HepG2 (cell line): ENCODE measurements around the gene MRE11. TPM values are rescaled to one million over a fixed set of nuclear protein-coding genes. Genes with fewer than 3 reads are reported as not detected.

ENCODE experiments used
- ATAC-seq: fragments of 200-7000 bp; cut with Tn5 transposase; 3 replicates; pipeline ENCODE4 v1.9.1; 2020; ENCODE audit warnings: mild to moderate bottlenecking, moderate library complexity
- BruUV-seq: library from RNA; stranded (reverse); fragments of 400-500 nt; replicated peaks from 2 replicates; lab custom pipeline; 2021; lab: Mats Ljungman, UMichigan
- CTCF ChIA-PET: fragments of 300-600 bp; formaldehyde crosslinking; extraction: SDS; loops from one replicate; lab custom pipeline; 2021; ENCODE audit warnings: low total read pairs, inconsistent platforms, low intra/inter-chr PET ratio; lab: Yijun Ruan, JAX
- POLR2A ChIA-PET: fragments of 350-600 bp; sonication (Branson Sonifier 250); formaldehyde crosslinking; loops from one replicate; lab custom pipeline; 2020; ENCODE audit warnings: antibody characterized with exemption, inconsistent platforms; lab: Yijun Ruan, JAX
- DNase-seq: peaks from one replicate; pipeline ENCODE4 v3.0.0-alpha.2; 2015; ENCODE audit warnings: low spot score
- FAIRE-seq: peaks from 3 replicates; lab custom pipeline; 2011; peaks lifted over from hg19 to GRCh38; lab: Jason Lieb, UNC
- H2AFZ ChIP-seq: one replicate; pipeline ENCODE4 v1.6.1; 2011; ENCODE audit warnings: low read length, inconsistent platforms
- H3K27ac ChIP-seq: fragments of 300-600 bp; 3 replicates; pipeline ENCODE4 v1.8.0; 2011; ENCODE audit warnings: mixed run types, mild to moderate bottlenecking, mixed read lengths, low read length, inconsistent platforms; ENCODE audit not compliant: insufficient read depth; ENCODE audit errors: extremely low read length
- H3K27me3 ChIP-seq, 2 experiments: fragments of 200-600 bp in 1 of 2; 2 replicates in 1 of 2; 3 replicates in 1 of 2; pipeline versions ENCODE4 v1.6.0 to v1.8.0; 2011; ENCODE audit warnings: low read length in 2 of 2, mild to moderate bottlenecking in 2 of 2, moderate library complexity in 2 of 2, inconsistent platforms in 1 of 2; ENCODE audit not compliant: insufficient read depth in 2 of 2, control insufficient read depth in 1 of 2
- H3K36me3 ChIP-seq, 2 experiments: fragments of 200-600 bp in 1 of 2; replicated peaks in 1 of 2; 2 replicates in 1 of 2; 3 replicates in 1 of 2; pipeline versions ENCODE4 v1.5.1 to v1.8.0; 2011; ENCODE audit warnings: low read length in 2 of 2, inconsistent platforms in 1 of 2; ENCODE audit not compliant: insufficient read depth in 2 of 2, control insufficient read depth in 1 of 2
- H3K4me1 ChIP-seq: 2 replicates; pipeline ENCODE4 v1.5.1; 2012; ENCODE audit warnings: low read length, inconsistent platforms; ENCODE audit not compliant: insufficient read depth
- H3K4me2 ChIP-seq: 2 replicates; pipeline ENCODE4 v1.6.0; 2011; ENCODE audit warnings: low read depth, low read length, inconsistent platforms
- H3K4me3 ChIP-seq, 3 experiments: fragments of 200-600 bp in 1 of 3; sonication (generic), shearing (Covaris generic) in 1 of 3; replicated peaks in 1 of 3; 2 replicates each; pipeline ENCODE4 v1.5.1; 2011 to 2016; ENCODE audit warnings: low read length in 3 of 3, inconsistent platforms in 2 of 3, low read depth in 2 of 3, mild to moderate bottlenecking in 2 of 3, control low read depth in 1 of 3, mixed read lengths in 1 of 3; ENCODE audit not compliant: insufficient read depth in 1 of 3
- H3K79me2 ChIP-seq: one replicate; pipeline ENCODE4 v1.6.1; 2011; ENCODE audit warnings: low read length, inconsistent platforms; ENCODE audit not compliant: insufficient read depth
- H3K9ac ChIP-seq: 2 replicates; pipeline ENCODE4 v1.6.0; 2011; ENCODE audit warnings: mild to moderate bottlenecking, low read depth, low read length, inconsistent platforms; ENCODE audit not compliant: insufficient read depth
- H3K9me3 ChIP-seq: 2 replicates; pipeline ENCODE4 v1.5.1; 2012; ENCODE audit warnings: mild to moderate bottlenecking, low read length
- H4K20me1 ChIP-seq: 2 replicates; pipeline ENCODE4 v1.6.0; 2011; ENCODE audit warnings: inconsistent platforms, mild to moderate bottlenecking, low read length, moderate library complexity; ENCODE audit not compliant: insufficient read depth
- ATF4 ChIP-seq, 2 experiments: fragments of 450-650 bp in 1 of 2; sonication (generic) in 1 of 2; formaldehyde crosslinking; IDR thresholded peaks; 2 replicates each; pipeline versions ENCODE4 v1.5.0 to v1.8.0; 2020 to 2022; ENCODE audit warnings: mild to moderate bottlenecking in 1 of 2, missing genetic modification reagents in 1 of 2
- CREB1 ChIP-seq, 2 experiments: fragments of 450-650 bp in 1 of 2; IDR thresholded peaks; 2 replicates each; pipeline ENCODE4 v1.6.1; 2016 to 2017; ENCODE audit warnings: control low read depth in 1 of 2, mild to moderate bottlenecking in 1 of 2, missing compliant biosample characterization in 1 of 2, missing genetic modification characterization in 1 of 2
- GATAD2A ChIP-seq: IDR thresholded peaks from 2 replicates; pipeline ENCODE4 v1.6.1; 2016
- HMG20A ChIP-seq: IDR thresholded peaks from 2 replicates; pipeline ENCODE4 v1.6.1; 2016; ENCODE audit warnings: borderline replicate concordance
- MED13 ChIP-seq: sonication (generic); formaldehyde crosslinking; IDR thresholded peaks from 2 replicates; pipeline ENCODE4 v1.5.0; 2020; ENCODE audit warnings: missing genetic modification reagents
- SAP130 ChIP-seq: IDR thresholded peaks from 2 replicates; pipeline ENCODE4 v1.6.1; 2016; ENCODE audit warnings: low read depth
- SOX13 ChIP-seq, 3 experiments: fragments of 450-650 bp in 1 of 3; sonication (generic) in 1 of 3; formaldehyde crosslinking in 1 of 3; IDR thresholded peaks in 2 of 3; conservative IDR thresholded peaks in 1 of 3; 2 replicates each; pipeline versions ENCODE4 v1.5.0 to v1.6.1; 2016 to 2020; ENCODE audit warnings: antibody characterized with exemption in 1 of 3, mild to moderate bottlenecking in 1 of 3, missing compliant biosample characterization in 1 of 3, missing genetic modification reagents in 1 of 3, moderate library complexity in 1 of 3
- TFE3 ChIP-seq: IDR thresholded peaks from 2 replicates; pipeline ENCODE4 v1.6.1; 2016
- ZBTB38 ChIP-seq: sonication (generic); formaldehyde crosslinking; IDR thresholded peaks from 2 replicates; pipeline ENCODE4 v1.5.1; 2020; ENCODE audit warnings: mild to moderate bottlenecking, missing genetic modification reagents
- ZMYM3 ChIP-seq: sonication (generic); formaldehyde crosslinking; IDR thresholded peaks from 2 replicates; pipeline ENCODE4 v1.5.1; 2020; ENCODE audit warnings: mild to moderate bottlenecking, missing genetic modification reagents
- ZNF547 ChIP-seq: sonication (generic); formaldehyde crosslinking; IDR thresholded peaks from 2 replicates; pipeline ENCODE4 v1.5.1; 2020; ENCODE audit warnings: mild to moderate bottlenecking, missing genetic modification reagents
- ZNF567 ChIP-seq: sonication (generic); formaldehyde crosslinking; IDR thresholded peaks from 2 replicates; pipeline ENCODE4 v1.8.1; 2023; ENCODE audit warnings: mild to moderate bottlenecking, missing genetic modification reagents, borderline replicate concordance
- ZNF574 ChIP-seq: sonication (generic); formaldehyde crosslinking; IDR thresholded peaks from 2 replicates; pipeline ENCODE4 v1.4.0; 2020; ENCODE audit warnings: missing genetic modification reagents
- ZNF678 ChIP-seq: sonication (generic); formaldehyde crosslinking; IDR thresholded peaks from 2 replicates; pipeline ENCODE4 v1.4.0; 2020; ENCODE audit warnings: mild to moderate bottlenecking, missing genetic modification reagents
- ZNF724P ChIP-seq: sonication (generic); formaldehyde crosslinking; IDR thresholded peaks from 2 replicates; pipeline ENCODE4 v1.8.0; 2022; ENCODE audit warnings: missing genetic modification reagents, borderline replicate concordance
- ZNF768 ChIP-seq: sonication (generic); formaldehyde crosslinking; IDR thresholded peaks from 2 replicates; pipeline ENCODE4 v1.4.0; 2020; ENCODE audit warnings: missing genetic modification reagents
- ZUFSP ChIP-seq: sonication (generic); formaldehyde crosslinking; IDR thresholded peaks from 2 replicates; pipeline ENCODE4 v1.9.0; 2021; ENCODE audit warnings: missing genetic modification reagents, mild to moderate bottlenecking, borderline replicate concordance
- WGBS: methylation state at CpG from one replicate; pipeline ENCODE4 v1.1.6; 2017; ENCODE audit warnings: low lambda C conversion rate; 5-methylcytosine and 5-hydroxymethylcytosine counted together
- in situ Hi-C: cut with HindIII; loops from 2 replicates; pipeline ENCODE4 v1.10.0; 2017; ENCODE audit warnings: low pct_unique_long_range_greater_than_20kb; ENCODE audit not compliant: extremely low pct_ligation_motif_present
- intact Hi-C: fragments of 100-400 bp; cut with micrococcal nuclease; formaldehyde crosslinking; loops from one replicate; pipeline ENCODE4 v1.10.0; 2022; ENCODE audit not compliant: unreplicated experiment
- polyA plus RNA-seq, 8 experiments: library from polyadenylated mRNA; depleted of rRNA in 3 of 8; stranded (reverse) in 7 of 8; unstranded in 1 of 8; fragments of >200 nt; fragmentation: Illumina TruSeq in 4 of 8; extraction: Trizol in 4 of 8; gene quantifications; 2 replicates each; pipeline versions ENCODE4 v1.2.1 to v1.2.3, GENCODE V29; 2011 to 2016; ENCODE audit warnings: low read depth in 4 of 8, missing spikeins in 1 of 8, mixed read lengths in 1 of 8; ENCODE audit not compliant: insufficient read depth in 1 of 8
- total RNA-seq, 5 experiments: library from RNA; depleted of rRNA; stranded (reverse); fragments of >200 nt; fragmentation: Illumina TruSeq; extraction: Trizol; gene quantifications; 2 replicates each; pipeline ENCODE4 v1.2.3, GENCODE V29; 2016; ENCODE audit warnings: low read depth in 1 of 5

The MRE11 gene
- total and polyA plus RNA-seq, 2 of the 13 experiments (the other 11 are each of a cell fraction or from before 2014, with no cell fraction given) = 7.2 to 37.3 TPM

- TF ChIP-seq ZUFSP (CRISPR knock-in tag) (no peak), ZBTB38 (CRISPR knock-in tag) (no peak), ZMYM3 (CRISPR knock-in tag) (no peak), ZNF567 (no peak), ZNF574 (CRISPR knock-in tag) (no peak), MED13 (CRISPR knock-in tag) (no peak)
Measured at GRCh38 chr11:94450048-94450447, 43.6 kb downstream of the MRE11 start (continued).

GRCh38 chr11:94449437-94449836, 44.2 kb downstream of the MRE11 start:
- in situ Hi-C loops = no loop called here
- H3K4me3 ChIP-seq = no peak overlapping the region
- WGBS = 85% methylated on average over 2 of the region's 2 CpGs
- H2AFZ ChIP-seq = no peak overlapping the region
- CTCF ChIA-PET = no interaction called here
- DNase-seq = peak; percentile 83
- H3K4me1 ChIP-seq = no peaks in the 10 kb centered on the region
- no TSS peak for BruUV-seq
- no peak for FAIRE-seq
- peak; percentile 63 for ATAC-seq
- no peak overlapping the region for H3K4me2 ChIP-seq
- H3K79me2 ChIP-seq = no peaks in the 10 kb centered on the region
- no peaks in the 10 kb centered on the region for H3K27me3 ChIP-seq
- POLR2A ChIA-PET = no interaction called here
- H3K9me3 ChIP-seq = no peaks in the 10 kb centered on the region
- H3K27ac ChIP-seq = no peak overlapping the region
- H3K9ac ChIP-seq = no peak overlapping the region
- intact Hi-C loops = no loop called here
- H3K36me3 ChIP-seq = peaks cover 4 to 14% of the 10 kb centered on the region in 2 experiments; a peak in 3 of 5 replicates
- H4K20me1 ChIP-seq = no peaks in the 10 kb centered on the region
- no peak for TF ChIP-seq ZNF768 (CRISPR knock-in tag)
- TF ChIP-seq CREB1 (IDR thresholded peaks at IDR 0.05) = 0 out of 2 replicates have a peak, but pooled peaks have one; percentile 46
- TF ChIP-seq CREB1 (CRISPR knock-in tag; IDR thresholded peaks at IDR 0.05) = no peak
- 0 out of 2 replicates have a peak, but pooled peaks have one; percentile 25 for TF ChIP-seq GATAD2A (CRISPR knock-in tag)
- peak; percentile 47; the same call in 1 of the 2 replicates for TF ChIP-seq HMG20A (CRISPR knock-in tag)
- peak in 1 of 2 experiments; percentile 61; a peak in 1 of 4 replicates for TF ChIP-seq ATF4 (CRISPR knock-in tag; IDR thresholded peaks at IDR 0.05)
- no peak; the same call in 1 of the 2 replicates for TF ChIP-seq SOX13 (IDR thresholded peaks at IDR 0.05)
- TF ChIP-seq SOX13 (CRISPR knock-in tag; conservative IDR thresholded peaks at IDR 0.05 in 1 of 2, IDR thresholded peaks at IDR 0.05 in 1 of 2) = peak in 1 of 2 experiments; percentile 59; a peak in 1 of 4 replicates
- TF ChIP-seq TFE3 = 0 out of 2 replicates have a peak, but pooled peaks have one; percentile 42
- 0 out of 2 replicates have a peak, but pooled peaks have one; percentile 23 for TF ChIP-seq SAP130 (CRISPR knock-in tag)
- no peak for TF ChIP-seq ZNF547 (CRISPR knock-in tag)
- no peak for TF ChIP-seq ZNF678
- TF ChIP-seq ZNF724P (CRISPR knock-in tag) = no peak
